GM12878 (cell line): ENCODE data around the gene CCM2. TPM values are rescaled to one million over a fixed set of nuclear protein-coding genes. Genes with fewer than 3 reads are reported as not detected.

ENCODE experiments used
- ATAC-seq: fragments of 200-7000 bp; cut with Tn5 transposase; 3 replicates; pipeline ENCODE4 v1.9.1; 2020; ENCODE audit warnings: mild to moderate bottlenecking, moderate library complexity
- BruUV-seq: library from RNA; stranded (reverse); fragments of 400-500 nt; replicated peaks from 2 replicates; lab custom pipeline; 2021; lab: Mats Ljungman, UMichigan
- CTCF ChIA-PET: fragments of 300-600 bp; sonication (Branson Sonifier 250); formaldehyde crosslinking; extraction: SDS; loops from one replicate; lab custom pipeline; 2021; ENCODE audit warnings: inconsistent platforms; lab: Yijun Ruan, JAX
- POLR2A ChIA-PET: fragments of 350-600 bp; formaldehyde crosslinking; extraction: SDS; loops from one replicate; lab custom pipeline; 2021; ENCODE audit warnings: inconsistent platforms; lab: Charles Lee
- RAD21 ChIA-PET: fragments of 300-600 bp; sonication (Branson Sonifier 250); formaldehyde crosslinking; loops from one replicate; lab custom pipeline; 2023; ENCODE audit warnings: antibody characterized with exemption; ENCODE audit not compliant: unreplicated experiment; lab: Charles Lee
- SMC1A ChIA-PET: fragments of 300-600 bp; sonication (Branson Sonifier 250); formaldehyde crosslinking; loops from one replicate; lab custom pipeline; 2023; ENCODE audit not compliant: unreplicated experiment, uncharacterized antibody; lab: Charles Lee
- DNase-seq: peaks from one replicate; pipeline ENCODE4 v3.0.0-alpha.2; 2011; ENCODE audit warnings: low read depth, low spot score
- FAIRE-seq: peaks from 3 replicates; lab custom pipeline; 2011; peaks lifted over from hg19 to GRCh38; lab: Jason Lieb, UNC
- H2AFZ ChIP-seq: 2 replicates; pipeline ENCODE4 v1.6.0; 2011; ENCODE audit warnings: low read depth, low read length, control low read depth; ENCODE audit not compliant: control insufficient read depth
- H3K27ac ChIP-seq: 2 replicates; pipeline ENCODE4 v1.5.1; 2011; ENCODE audit warnings: control low read depth; ENCODE audit not compliant: control insufficient read depth, insufficient read depth
- H3K27me3 ChIP-seq, 2 experiments: replicated peaks in 1 of 2; 2 replicates each; pipeline versions ENCODE4 v1.6.0 to v1.6.1; 2011; ENCODE audit warnings: low read length in 1 of 2; ENCODE audit not compliant: control insufficient read depth in 2 of 2, insufficient read depth in 2 of 2
- H3K36me3 ChIP-seq, 2 experiments: 2 replicates each; pipeline ENCODE4 v1.5.1; 2011; ENCODE audit warnings: low read length in 1 of 2; ENCODE audit not compliant: control insufficient read depth in 2 of 2, insufficient read depth in 2 of 2
- H3K4me1 ChIP-seq: 2 replicates; pipeline ENCODE4 v1.6.1; 2011; ENCODE audit warnings: mild to moderate bottlenecking, low read length, moderate library complexity, mixed read lengths; ENCODE audit not compliant: control insufficient read depth, insufficient read depth
- H3K4me2 ChIP-seq: 2 replicates; pipeline ENCODE4 v1.6.0; 2011; ENCODE audit warnings: control low read depth; ENCODE audit not compliant: control insufficient read depth, insufficient read depth
- H3K4me3 ChIP-seq: fragments of 200-600 bp; sonication (generic); 2 replicates; pipeline ENCODE4 v1.5.1; 2016
- H3K79me2 ChIP-seq: 2 replicates; pipeline ENCODE4 v1.6.0; 2011; ENCODE audit warnings: low read length; ENCODE audit not compliant: control insufficient read depth, insufficient read depth
- H3K9ac ChIP-seq: 2 replicates; pipeline ENCODE4 v1.8.0; 2011; ENCODE audit warnings: low read length, control low read depth, mixed read lengths; ENCODE audit not compliant: control insufficient read depth, insufficient read depth
- H3K9me3 ChIP-seq: replicated peaks from 3 replicates; pipeline ENCODE4 v1.5.1; 2011; ENCODE audit warnings: mild to moderate bottlenecking, low read length; ENCODE audit not compliant: control insufficient read depth, insufficient read depth
- H4K20me1 ChIP-seq: 2 replicates; pipeline ENCODE4 v1.6.0; 2011; ENCODE audit not compliant: control insufficient read depth, insufficient read depth
- CHD2 ChIP-seq: IDR thresholded peaks from 2 replicates; pipeline ENCODE4 v1.6.1; 2011; ENCODE audit warnings: low read depth, low read length, improper control_type of control experiment, borderline replicate concordance
- FOXK2 ChIP-seq: fragments of 450-650 bp; IDR thresholded peaks from 2 replicates; pipeline ENCODE4 v1.6.1; 2017; ENCODE audit warnings: mild to moderate bottlenecking, moderate library complexity
- GABPA ChIP-seq: IDR thresholded peaks from 2 replicates; pipeline ENCODE4 v1.6.1; 2014; ENCODE audit warnings: antibody characterized with exemption, low read depth, mild to moderate bottlenecking, inconsistent platforms
- HSF1 ChIP-seq: fragments of 150-350 bp; IDR thresholded peaks from 2 replicates; pipeline ENCODE4 v1.6.1; 2014; ENCODE audit warnings: mild to moderate bottlenecking, low read depth, low read length
- IRF3 ChIP-seq: fragments of 450-650 bp; IDR thresholded peaks from 2 replicates; pipeline ENCODE4 v1.6.1; 2014; ENCODE audit warnings: mild to moderate bottlenecking
- MAX ChIP-seq: IDR thresholded peaks from 2 replicates; pipeline ENCODE4 v1.6.1; 2012; ENCODE audit warnings: low read depth, low read length, improper control_type of control experiment
- NR2C2 ChIP-seq: IDR thresholded peaks from 2 replicates; pipeline ENCODE4 v1.6.1; 2011; ENCODE audit warnings: borderline replicate concordance, low read depth; ENCODE audit not compliant: control insufficient read depth, insufficient read length
- POLR2AphosphoS5 ChIP-seq: IDR thresholded peaks from 2 replicates; pipeline ENCODE4 v1.6.1; 2011; ENCODE audit warnings: mild to moderate bottlenecking, low read length, inconsistent platforms
- RAD21 ChIP-seq: IDR thresholded peaks from 2 replicates; pipeline ENCODE4 v1.6.1; 2011; ENCODE audit warnings: mild to moderate bottlenecking, low read depth, low read length, moderate library complexity; ENCODE audit not compliant: insufficient read depth
- RELB ChIP-seq: fragments of 450-650 bp; IDR thresholded peaks from 2 replicates; pipeline ENCODE4 v1.6.1; 2017; ENCODE audit warnings: low read depth, mild to moderate bottlenecking, moderate library complexity
- SMARCA5 ChIP-seq: fragments of 450-650 bp; IDR thresholded peaks from 2 replicates; pipeline ENCODE4 v1.6.1; 2017; ENCODE audit warnings: mild to moderate bottlenecking
- STAT3 ChIP-seq: IDR thresholded peaks from 2 replicates; pipeline ENCODE4 v1.6.1; 2011; ENCODE audit warnings: low read depth, low read length, improper control_type of control experiment
- TCF12 ChIP-seq: IDR thresholded peaks from 2 replicates; pipeline ENCODE4 v1.6.1; 2011; ENCODE audit warnings: low read depth, mild to moderate bottlenecking, low read length
- ZBTB11 ChIP-seq: fragments of 450-650 bp; formaldehyde crosslinking; IDR thresholded peaks from 2 replicates; pipeline ENCODE4 v1.5.0; 2022; ENCODE audit warnings: mild to moderate bottlenecking, missing genetic modification characterization
- ZNF384 ChIP-seq: IDR thresholded peaks from 2 replicates; pipeline ENCODE4 v1.6.1; 2012; ENCODE audit warnings: low read depth, mild to moderate bottlenecking, low read length, improper control_type of control experiment, borderline replicate concordance
- ZSCAN29 ChIP-seq: fragments of 450-650 bp; IDR thresholded peaks from 2 replicates; pipeline ENCODE4 v1.6.1; 2017; ENCODE audit warnings: mild to moderate bottlenecking, moderate library complexity
- WGBS: methylation state at CpG from one replicate; pipeline ENCODE4 v1.1.6; 2016; ENCODE audit warnings: low lambda C conversion rate; ENCODE audit not compliant: insufficient replicate concordance, insufficient coverage; ENCODE audit errors: missing lambda C conversion rate; 5-methylcytosine and 5-hydroxymethylcytosine counted together
- in situ Hi-C: fragments of 300-500 bp; cut with MboI; formaldehyde crosslinking; loops from 9 replicates; pipeline ENCODE4 v1.14.3; 2018; ENCODE audit warnings: mixed read lengths
- intact Hi-C: fragments of 100-400 bp; cut with micrococcal nuclease; formaldehyde crosslinking; loops from one replicate; pipeline ENCODE4 v1.14.2; 2022; ENCODE audit not compliant: unreplicated experiment
- polyA plus RNA-seq, 11 experiments: library from polyadenylated mRNA; depleted of rRNA in 4 of 11; unstranded in 6 of 11; stranded (reverse) in 5 of 11; fragments of >200 nt; fragmentation: Nextera tagmentation in 4 of 11; fragmentation: Illumina TruSeq in 1 of 11; extraction: Ambion mirVana in 4 of 11; extraction: Trizol in 1 of 11; gene quantifications; 1 replicate in 1 of 11; 2 replicates in 10 of 11; pipeline versions ENCODE4 v1.2.1 to v1.2.3, GENCODE V29; 2011 to 2016; ENCODE audit warnings: inconsistent platforms in 2 of 11, missing spikeins in 2 of 11, low read depth in 1 of 11
- total RNA-seq, 4 experiments: library from RNA; depleted of rRNA in 3 of 4; stranded (reverse); fragments of >200 nt in 3 of 4; fragmentation: Illumina TruSeq in 1 of 4; extraction: Trizol in 1 of 4; gene quantifications; 2 replicates each; pipeline versions ENCODE4 v1.2.1 to v1.2.3, GENCODE V29; 2013 to 2021

The CCM2 gene
- total and polyA plus RNA-seq, 10 of the 15 experiments (the other 5 are each of a cell fraction or from before 2014, with no cell fraction given), result 1.00 to 82.3 (median 48.7) TPM

- H4K20me1 ChIP-seq, result no peaks in the 10 kb centered on the region
- DNase-seq (no peak), ATAC-seq (no peak), FAIRE-seq (no peak)
- ChIA-PET POLR2A (no interaction called here), SMC1A (no interaction called here), CTCF (no interaction called here), RAD21 (no interaction called here)
- H3K4me2 ChIP-seq, result no peak overlapping the region
- no peak overlapping the region for H2AFZ ChIP-seq
- 96% methylated on average over 32 of the region's 35 CpGs for WGBS
- no TSS peak for BruUV-seq
- H3K27ac ChIP-seq, result no peak overlapping the region
- peaks cover 18 to 45% of the 10 kb centered on the region in 2 experiments for H3K36me3 ChIP-seq
- intact Hi-C loops (no loop called here), in situ Hi-C loops (no loop called here)
- H3K4me3 ChIP-seq, result no peak overlapping the region
- no peak overlapping the region for H3K9ac ChIP-seq
- H3K4me1 ChIP-seq, result no peaks in the 10 kb centered on the region
- H3K27me3 ChIP-seq, result no peaks in the 10 kb centered on the region
- H3K9me3 ChIP-seq, result no peaks in the 10 kb centered on the region
- H3K79me2 ChIP-seq, result no peaks in the 10 kb centered on the region
- no peak for TF ChIP-seq NR2C2
- no peak for TF ChIP-seq SMARCA5
- TF ChIP-seq HSF1, result no peak
- TF ChIP-seq ZSCAN29, result no peak
- no peak for TF ChIP-seq RAD21
- TF ChIP-seq FOXK2, result no peak
- no peak for TF ChIP-seq POLR2AphosphoS5
- no peak for TF ChIP-seq CHD2
- TF ChIP-seq TCF12, result no peak
- no peak for TF ChIP-seq ZNF384
- TF ChIP-seq MAX, result no peak
- TF ChIP-seq ZBTB11, result no peak
- TF ChIP-seq IRF3, result no peak
- TF ChIP-seq RELB, result no peak
- no peak for TF ChIP-seq STAT3
- TF ChIP-seq GABPA, result no peak
These were observed 76.1 kb downstream of the CCM2 start for GRCh38 chr7:45075871-45076796.
